SKM-1 (cell line): Measurements from ENCODE around the gene CSNK1A1.

ENCODE experiments used
- DNase-seq: peaks from one replicate; lab custom pipeline; 2025; ENCODE audit not compliant: unreplicated experiment; lab: John Stamatoyannopoulos, UW

Gene CSNK1A1

DNA sequence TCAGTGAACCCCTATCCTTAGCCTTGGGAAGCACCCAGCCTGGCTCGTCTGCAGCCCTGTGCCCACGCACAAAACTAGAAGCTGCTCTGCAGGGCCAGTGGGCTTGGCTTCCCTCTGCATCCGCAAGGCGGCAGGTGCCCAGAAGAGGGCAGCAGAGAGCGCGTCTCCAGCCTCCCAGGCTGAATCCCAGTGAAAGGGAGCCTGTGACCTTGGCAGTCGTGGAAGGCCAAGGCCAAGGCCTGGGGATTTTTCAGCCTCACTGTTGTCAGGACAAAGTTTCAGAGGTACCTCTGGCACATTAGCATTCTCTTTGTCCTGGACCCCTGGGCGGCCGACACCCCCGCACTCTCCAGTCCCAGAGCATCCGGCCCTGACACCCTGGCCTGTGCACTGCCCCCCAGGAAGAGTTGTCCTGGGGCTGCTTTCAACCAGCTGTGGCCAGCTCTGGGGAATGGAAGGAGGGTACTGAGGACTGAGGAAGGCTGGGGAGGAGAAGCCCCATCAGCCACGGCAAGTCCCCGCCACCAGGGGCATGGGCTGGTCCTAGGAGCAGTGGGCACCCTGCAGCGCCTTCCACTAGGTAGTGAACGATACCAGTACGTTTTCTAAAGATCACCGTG, 108.6 kb downstream of the CSNK1A1 start:
- DNase-seq, result peak; percentile 33
